ENCODE measurements around the gene SRGAP3. TPM values are rescaled to one million over a fixed set of nuclear protein-coding genes. Genes with fewer than 3 reads are reported as not detected.

SRGAP3 gene
- total and polyA plus RNA-seq, 2 donors (not counting 1 experiment from before 2014, with no cell fraction given): 1.4 to 1.5 TPM

DNA sequence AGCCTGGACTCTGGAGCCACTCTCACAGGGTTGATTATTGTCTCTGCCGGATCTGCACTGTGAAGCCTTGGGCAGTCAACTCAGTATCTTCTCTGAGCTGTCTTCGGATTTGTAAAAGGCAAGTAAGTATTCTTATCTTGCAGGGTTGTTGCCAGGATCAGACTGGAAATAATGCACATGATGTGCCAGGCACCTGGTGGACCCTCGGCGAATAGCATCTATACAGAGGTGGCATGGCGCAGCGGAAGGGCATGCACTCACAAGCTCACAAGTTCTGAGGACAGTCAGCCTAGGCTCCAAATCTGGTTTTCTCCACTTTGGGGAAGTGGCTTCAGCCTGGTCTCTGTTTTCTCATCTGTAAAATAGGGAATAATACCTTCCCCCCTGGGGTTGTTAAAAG, 113.9 kb downstream of the SRGAP3 start:
- WGBS (ENCODE audit: insufficient coverage): 98% methylated on average over 6 of the region's 6 CpGs
- no peak for DNase-seq
- H3K4me1 Mint-ChIP-seq: peaks cover 2% of the 10 kb centered on the region
- Histone ChIP-seq H3K4me1 (ENCODE audit: control insufficient read depth in 2 of 2, insufficient read depth in 2 of 2, low read length in 2 of 2) (peaks cover 0 to 3% of the 10 kb centered on the region in 2 donors), H3K27me3 (replicated peaks in 1 of 4; ENCODE audit: control extremely low read depth in 1 of 4, control insufficient read depth in 3 of 4, insufficient read depth in 4 of 4, low read length in 3 of 4) (peaks cover 0 to 25% (median 5%) of the 10 kb centered on the region in 4 experiments), H3K27ac (ENCODE audit: low read length in 2 of 2) (no peak overlapping the region), H4K20me1 (ENCODE audit: control insufficient read depth, insufficient read depth, low read length, poor library complexity, severe bottlenecking) (no peaks in the 10 kb centered on the region), H3K9ac (ENCODE audit: low read length) (no peak overlapping the region), H3K79me2 (ENCODE audit: control insufficient read depth, insufficient read depth, low read length) (no peaks in the 10 kb centered on the region), H2AFZ (ENCODE audit: insufficient read depth, low read depth, low read length, poor library complexity, severe bottlenecking) (no peak overlapping the region), H3K4me3 (ENCODE audit: control extremely low read depth in 1 of 5, extremely low read depth in 1 of 5, insufficient read depth in 1 of 5, low read depth in 2 of 5, low read length in 4 of 5) (no peak overlapping the region), H3K36me3 (replicated peaks in 1 of 2; ENCODE audit: control extremely low read depth in 1 of 2, control insufficient read depth in 1 of 2, extremely low read depth in 1 of 2, insufficient read depth in 2 of 2, low read length in 1 of 2) (no peaks in the 10 kb centered on the region), H3K9me3 (ENCODE audit: control extremely low read depth in 1 of 3, control insufficient read depth in 2 of 3, insufficient read depth in 1 of 3, low read length in 2 of 3) (no peaks in the 10 kb centered on the region), H3K4me2 (replicated peaks; ENCODE audit: low read depth, low read length, poor library complexity, severe bottlenecking) (no peak overlapping the region)
- H3K27me3 Mint-ChIP-seq: peaks cover 36% of the 10 kb centered on the region
- H3K27ac Mint-ChIP-seq: no peak overlapping the region
- TF ChIP-seq EZH2 (IDR thresholded peaks at IDR 0.05; ENCODE audit: borderline replicate concordance, insufficient read depth, low read depth, low read length, poor library complexity, severe bottlenecking) (no peak), CTCF (IDR thresholded peaks at IDR 0.05) (no peak)
- ATAC-seq (ENCODE audit: low read depth): no peak
- H3K4me3 Mint-ChIP-seq: no peak overlapping the region
- CTCF ChIA-PET: no interaction called here
- intact Hi-C loops (cut with micrococcal nuclease): no loop called here
- H3K9me3 Mint-ChIP-seq (ENCODE audit: insufficient read depth): no peaks in the 10 kb centered on the region
- POLR2A ChIA-PET: no interaction called here

DNA sequence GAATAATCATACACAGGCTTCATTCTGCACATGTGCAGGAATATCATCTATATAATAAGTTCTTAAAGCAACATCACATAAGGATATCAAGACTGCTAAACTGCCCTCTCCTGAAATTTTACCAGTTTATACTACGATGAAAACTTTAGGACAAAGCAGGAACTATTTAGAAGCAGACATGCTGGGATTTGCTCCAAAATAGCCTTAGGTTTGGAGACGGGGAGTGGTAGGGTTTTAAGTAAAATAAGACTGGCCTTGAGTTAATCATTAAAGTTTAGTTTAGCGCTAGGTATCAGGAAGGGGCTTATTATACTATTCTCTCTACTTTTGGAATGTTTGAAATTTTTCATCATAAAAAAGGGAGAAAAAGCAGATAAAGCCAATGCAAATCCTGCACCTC, 115.8 kb downstream of the SRGAP3 start:
- H3K4me1 ChIP-seq (ENCODE audit: control insufficient read depth in 2 of 2, insufficient read depth in 2 of 2, low read length in 2 of 2): peaks cover 0 to 3% of the 10 kb centered on the region in 2 donors
- WGBS (ENCODE audit: insufficient coverage): 100% methylated on average over 1 of the region's 3 CpGs
- peaks cover 0 to 23% (median 3%) of the 10 kb centered on the region in 4 experiments for H3K27me3 ChIP-seq (replicated peaks in 1 of 4; ENCODE audit: control extremely low read depth in 1 of 4, control insufficient read depth in 3 of 4, insufficient read depth in 4 of 4, low read length in 3 of 4)
- H2AFZ ChIP-seq (ENCODE audit: insufficient read depth, low read depth, low read length, poor library complexity, severe bottlenecking): no peak overlapping the region
- no peaks in the 10 kb centered on the region for H3K9me3 ChIP-seq (ENCODE audit: control extremely low read depth in 1 of 3, control insufficient read depth in 2 of 3, insufficient read depth in 1 of 3, low read length in 2 of 3)
- ChIA-PET POLR2A (no interaction called here), CTCF (no interaction called here)
- Mint-ChIP-seq H3K27me3 (peaks cover 36% of the 10 kb centered on the region), H3K4me1 (peaks cover 2% of the 10 kb centered on the region), H3K9me3 (ENCODE audit: insufficient read depth) (no peaks in the 10 kb centered on the region), H3K27ac (no peak overlapping the region), H3K4me3 (no peak overlapping the region)
- no peaks in the 10 kb centered on the region for H4K20me1 ChIP-seq (ENCODE audit: control insufficient read depth, insufficient read depth, low read length, poor library complexity, severe bottlenecking)
- ATAC-seq (ENCODE audit: low read depth) (no peak), DNase-seq (no peak)
- TF ChIP-seq CTCF (IDR thresholded peaks at IDR 0.05) (no peak), EZH2 (IDR thresholded peaks at IDR 0.05; ENCODE audit: borderline replicate concordance, insufficient read depth, low read depth, low read length, poor library complexity, severe bottlenecking) (no peak)
- intact Hi-C loops (cut with micrococcal nuclease): no loop called here
- H3K4me3 ChIP-seq (ENCODE audit: control extremely low read depth in 1 of 5, extremely low read depth in 1 of 5, insufficient read depth in 1 of 5, low read depth in 2 of 5, low read length in 4 of 5): no peak overlapping the region
- H3K27ac ChIP-seq (ENCODE audit: low read length in 2 of 2): no peak overlapping the region
- no peak overlapping the region for H3K4me2 ChIP-seq (replicated peaks; ENCODE audit: low read depth, low read length, poor library complexity, severe bottlenecking)
- no peaks in the 10 kb centered on the region for H3K79me2 ChIP-seq (ENCODE audit: control insufficient read depth, insufficient read depth, low read length)
- H3K36me3 ChIP-seq (replicated peaks in 1 of 2; ENCODE audit: control extremely low read depth in 1 of 2, control insufficient read depth in 1 of 2, extremely low read depth in 1 of 2, insufficient read depth in 2 of 2, low read length in 1 of 2): no peaks in the 10 kb centered on the region
- H3K9ac ChIP-seq (ENCODE audit: low read length): no peak overlapping the region

All from B cell (primary cell).